NCI-H748 (cell line): ENCODE data around the gene CYB5R3.
A peak's percentile ranks its signal among the peaks of the same experiment; 100 is the strongest.
"Not testable (repeated sequence)": the region's sequence is repeated elsewhere in the genome, so short reads cannot be mapped to it uniquely, and the experiment has no call there.

Experiments used
- DNase-seq: peaks from one replicate; lab custom pipeline; 2025; ENCODE audit not compliant: unreplicated experiment; lab: John Stamatoyannopoulos, UW

The CYB5R3 gene

GRCh38 chr22:42679691-42680090 is 30.5 kb upstream of the CYB5R3 start:
- no peak for DNase-seq

DNA sequence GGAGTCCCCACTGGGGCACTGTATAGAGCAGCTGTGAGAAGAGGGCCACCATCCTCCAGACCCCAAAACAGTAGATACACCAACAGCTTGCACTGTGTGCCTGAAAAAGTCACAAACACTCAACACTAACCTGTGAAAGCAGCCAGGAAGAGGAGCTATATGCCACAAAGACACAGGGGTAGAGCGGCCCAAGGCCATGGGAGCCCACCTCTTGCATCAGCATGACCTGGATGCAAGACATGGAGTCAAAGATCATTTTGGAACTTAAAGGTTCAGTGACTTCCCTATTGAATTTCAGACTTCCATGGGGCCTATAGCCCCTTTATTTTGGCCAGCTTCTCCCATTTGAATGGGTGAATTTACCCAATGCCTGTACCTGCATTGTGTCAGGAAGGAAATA is 29.7 kb upstream of the CYB5R3 start:
- DNase-seq: no peak

DNA sequence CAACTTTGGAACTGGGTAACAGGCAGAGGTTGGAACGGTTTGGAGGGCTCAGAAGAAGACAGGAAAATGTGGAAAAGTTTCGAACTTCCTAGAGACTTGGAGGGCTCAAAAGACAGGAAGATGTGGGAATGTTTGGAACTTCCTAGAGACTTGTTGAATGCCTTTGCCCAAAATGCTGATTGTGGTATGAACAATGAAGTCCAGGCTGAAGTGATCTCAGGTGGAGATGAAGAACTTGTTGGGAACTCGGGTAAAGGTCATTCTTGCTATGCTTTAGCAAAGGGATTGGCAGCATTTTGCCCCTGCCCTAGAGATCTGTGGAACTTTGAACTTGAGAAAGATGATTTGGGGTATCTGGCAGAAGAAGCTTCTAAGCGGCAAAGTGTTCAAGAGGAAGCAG is 28.7 kb upstream of the CYB5R3 start:
- not testable (repeated sequence) for DNase-seq

DNA sequence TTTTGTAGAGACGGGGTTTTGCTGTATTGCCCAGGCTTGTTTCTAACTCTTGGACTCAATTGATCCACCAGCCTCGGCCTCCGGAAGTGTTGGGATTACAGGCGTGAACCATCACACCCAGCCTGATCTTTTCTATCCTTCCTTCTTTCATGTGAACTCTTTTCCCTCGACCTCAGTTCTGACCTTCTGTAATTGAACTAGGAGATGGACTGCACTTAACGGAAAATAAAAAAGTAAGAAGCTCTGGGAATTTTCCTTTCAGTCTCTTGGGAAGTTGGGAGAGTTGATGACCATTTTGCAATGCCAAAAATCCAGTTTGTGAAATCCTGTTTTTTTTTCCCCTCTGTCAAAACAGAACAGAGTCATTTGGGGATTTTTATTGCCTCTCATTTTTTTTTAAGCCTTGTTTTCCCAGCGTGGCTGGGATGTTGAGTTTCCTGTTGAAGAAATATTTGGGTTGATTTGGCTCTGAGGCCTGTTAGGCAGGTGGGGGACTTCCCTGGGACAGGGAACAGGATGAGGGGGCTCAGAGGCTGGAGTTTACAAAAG is 26.9 kb upstream of the CYB5R3 start:
- DNase-seq: no peak

DNA sequence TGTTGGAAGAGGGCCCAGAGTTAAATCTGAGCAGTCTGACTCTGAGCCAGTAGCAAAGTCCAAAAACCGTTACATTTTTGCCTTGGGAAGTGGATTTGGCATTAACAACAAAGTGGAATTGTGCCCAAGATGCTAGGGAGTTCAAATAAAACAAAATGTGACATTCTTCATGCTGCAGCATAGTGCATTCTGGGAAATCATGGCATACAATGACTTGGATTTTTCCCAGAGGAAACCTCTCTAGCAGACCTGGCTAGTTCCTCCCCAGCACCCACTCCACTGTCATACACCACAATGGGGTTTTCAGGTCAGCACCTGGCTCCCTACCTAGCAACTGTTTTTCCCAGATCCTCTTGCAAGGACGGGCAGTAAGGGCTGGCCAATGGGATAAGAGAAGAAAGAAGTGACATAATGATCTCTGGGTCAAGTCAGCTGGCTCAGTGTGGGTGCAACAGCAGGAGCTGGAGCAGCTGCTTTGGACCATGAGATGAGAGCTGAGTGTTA is 24.8 kb upstream of the CYB5R3 start:
- no peak for DNase-seq

DNA sequence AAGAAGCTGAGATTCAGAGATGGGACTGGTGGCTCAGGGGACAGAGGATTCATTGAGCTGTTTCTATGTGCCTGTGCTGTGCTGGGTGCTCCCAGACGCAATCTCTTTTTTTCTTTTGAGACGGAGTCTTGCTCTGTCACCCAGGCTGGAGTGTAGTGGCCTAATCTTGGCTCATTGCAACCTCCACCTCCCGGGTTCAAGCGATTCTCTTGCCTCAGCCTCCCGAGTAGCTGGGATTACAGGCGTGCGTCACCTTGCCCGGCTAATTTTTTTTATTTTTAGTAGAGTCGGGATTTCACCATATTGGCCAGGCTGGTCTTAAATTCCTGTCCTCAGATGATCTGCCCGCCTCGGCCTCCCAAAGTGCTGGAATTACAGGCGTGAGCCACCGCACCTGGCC is 23.9 kb upstream of the CYB5R3 start:
- DNase-seq: not testable (repeated sequence)

- DNase-seq: no peak
These were observed 21.9 kb upstream of the CYB5R3 start for GRCh38 chr22:42670921-42671709.

DNA sequence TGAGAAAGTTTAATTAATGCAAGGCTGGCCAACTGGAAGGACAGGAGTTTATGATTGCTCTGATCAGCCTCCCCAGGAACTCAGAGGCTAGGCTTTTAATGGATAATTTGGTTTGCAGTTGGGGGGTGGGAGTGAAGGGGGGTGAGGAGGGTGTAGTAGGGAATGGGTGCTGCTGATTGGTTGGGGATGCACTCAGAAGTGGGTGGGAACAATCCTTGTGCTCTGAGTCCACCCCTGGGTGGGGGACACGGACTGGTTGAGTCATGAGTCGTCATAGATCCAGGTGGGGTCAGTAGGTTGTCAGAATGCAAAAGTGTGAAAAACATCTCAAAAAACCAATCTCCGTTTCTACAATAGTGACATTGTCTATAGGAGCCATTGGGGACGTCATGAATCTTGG is 20.9 kb upstream of the CYB5R3 start:
- no peak for DNase-seq

DNA sequence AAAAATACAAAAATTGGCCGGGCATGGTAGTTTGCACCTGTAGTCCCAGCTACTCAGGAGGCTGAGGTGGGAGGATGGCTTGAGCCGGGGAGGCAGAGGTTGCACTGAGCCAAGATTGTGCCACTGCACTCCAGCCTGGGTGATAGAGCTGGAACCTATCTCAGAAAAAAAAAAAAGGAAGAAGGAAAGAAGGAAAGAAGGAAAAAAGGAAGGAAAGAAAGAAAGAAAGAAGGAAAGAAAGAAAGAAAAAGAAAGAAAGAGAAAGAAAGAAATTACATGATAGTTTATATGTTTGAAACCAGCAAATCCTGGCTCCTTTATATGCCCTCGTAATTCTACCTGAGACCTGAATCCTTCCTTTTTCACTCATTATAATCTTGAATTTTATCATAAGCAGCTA is 17.2 kb upstream of the CYB5R3 start:
- not testable (repeated sequence) for DNase-seq

- DNase-seq: no peak
These were observed 16.0 kb upstream of the CYB5R3 start for GRCh38 chr22:42664976-42665831.

GRCh38 chr22:42661985-42662831 is 13.0 kb upstream of the CYB5R3 start:
- DNase-seq: peak; percentile 73

- DNase-seq: no peak
These were observed 7.4 kb upstream of the CYB5R3 start for GRCh38 chr22:42656578-42656977.

- peak; percentile 89 for DNase-seq
These were observed 6.5 kb upstream of the CYB5R3 start for GRCh38 chr22:42655693-42656092.

DNA sequence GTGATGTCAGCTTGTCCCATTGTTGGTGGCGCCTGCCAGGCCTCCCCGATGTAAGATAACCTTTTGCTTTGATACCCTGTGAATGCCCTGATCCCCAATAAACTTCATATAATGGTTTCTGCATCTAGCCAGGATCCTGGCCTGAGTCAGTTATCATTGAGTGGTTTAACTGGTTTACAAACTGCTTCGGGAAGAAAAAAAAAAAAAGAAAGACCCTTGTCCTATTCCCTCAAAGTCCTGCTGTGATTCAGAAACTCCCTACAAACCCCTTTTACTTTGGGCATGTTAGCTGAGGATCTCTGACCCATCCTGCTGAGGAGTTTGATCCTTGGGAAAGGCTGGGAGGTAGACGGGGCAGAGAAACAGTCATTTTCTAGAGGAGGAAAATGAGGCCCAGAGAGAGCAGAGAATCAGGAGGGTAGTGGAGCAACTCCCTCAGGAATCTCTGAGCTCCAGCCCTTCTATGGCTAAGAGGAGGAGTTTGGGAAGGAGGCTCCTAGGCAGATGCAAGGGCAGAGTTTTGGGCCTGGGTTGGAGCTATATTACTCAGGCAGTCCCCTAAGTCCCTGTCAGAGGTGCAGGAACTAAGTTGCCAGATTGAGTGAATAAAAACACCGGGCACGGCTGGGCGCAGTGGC is 5.4 kb upstream of the CYB5R3 start:
- no peak for DNase-seq

DNA sequence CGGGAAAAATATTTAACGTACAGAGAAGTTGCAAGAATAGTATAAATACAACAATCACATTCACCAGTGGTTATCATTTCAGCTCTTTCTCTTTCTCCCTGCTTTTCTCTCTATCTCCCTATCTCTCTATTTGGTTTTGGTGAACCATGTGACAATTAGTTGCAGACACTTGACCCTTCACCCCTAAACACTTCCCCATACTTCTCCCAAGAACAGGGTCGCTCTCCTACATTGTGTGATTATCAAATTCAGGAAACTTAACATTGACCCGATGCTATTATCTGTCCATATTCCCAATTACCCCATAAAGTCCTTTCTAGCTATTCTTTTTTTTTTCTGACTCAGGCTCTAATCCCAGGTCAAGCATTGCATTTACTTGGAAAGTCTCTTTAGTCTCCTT is 4.8 kb upstream of the CYB5R3 start:
- DNase-seq: no peak

- DNase-seq: no peak
These were observed 1.9 kb upstream of the CYB5R3 start for GRCh38 chr22:42651134-42651533.

DNA sequence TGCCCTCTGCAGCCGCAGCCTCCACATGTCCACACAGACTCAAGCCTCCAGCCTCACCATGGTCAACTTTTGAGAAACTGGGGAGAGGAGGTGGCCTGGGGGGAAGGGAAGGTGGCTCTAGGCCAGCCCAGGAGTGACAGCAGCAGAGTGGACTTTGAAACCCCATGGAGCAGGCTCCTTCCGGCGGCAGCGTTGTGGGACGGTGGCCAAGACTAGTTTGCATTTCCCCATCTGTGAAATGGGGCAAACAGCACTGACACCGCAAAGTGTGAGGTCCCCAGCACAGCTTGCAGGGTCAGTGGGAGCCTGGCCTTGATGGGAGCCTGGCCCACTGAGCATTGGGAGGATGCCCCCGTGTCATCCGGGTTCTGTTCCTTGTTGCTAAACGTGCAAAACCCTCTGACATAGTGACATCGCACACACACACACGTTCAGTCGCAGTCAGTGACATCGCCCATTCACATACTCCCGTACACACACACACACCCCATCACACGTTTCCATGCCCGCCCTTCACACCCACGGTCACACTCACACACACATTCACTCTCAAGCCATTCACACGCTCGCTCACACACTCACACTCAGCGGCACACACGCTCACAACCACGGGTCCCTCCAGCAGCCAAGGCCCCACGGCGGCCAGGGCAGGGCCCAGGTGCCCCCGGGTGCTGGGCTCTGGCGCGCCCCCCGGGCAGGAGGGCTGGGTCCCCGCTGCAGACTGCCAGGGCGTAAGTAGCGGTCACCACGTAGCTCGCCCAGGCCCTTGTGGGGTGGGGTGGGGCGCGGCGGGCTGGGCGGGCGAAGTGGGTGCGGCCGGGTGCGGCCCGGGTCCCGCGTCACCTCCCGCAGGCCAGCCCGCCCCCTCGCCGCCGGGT is 585 bp downstream of the CYB5R3 start:
- peak; percentile 66 for DNase-seq

- no peak for DNase-seq
These were observed 1.2 kb downstream of the CYB5R3 start for GRCh38 chr22:42648017-42648367.
